OCI-LY1 (cell line): ENCODE results near the gene SLC25A21.

Source experiments
- H2AFZ ChIP-seq: fragments of 200-600 bp; sonication (generic), shearing (Covaris generic); 2 replicates; pipeline ENCODE4 v1.6.0; 2014; ENCODE audit warnings: antibody characterized with exemption, mild to moderate bottlenecking, low read length
- H3F3A ChIP-seq: fragments of 200-600 bp; sonication (generic), shearing (Covaris generic); 2 replicates; pipeline ENCODE4 v1.6.0; 2014; ENCODE audit warnings: mild to moderate bottlenecking, antibody characterized with exemption, low read length, moderate library complexity; ENCODE audit not compliant: insufficient read depth
- H3K27ac ChIP-seq: fragments of 200-600 bp; sonication (generic); 2 replicates; pipeline ENCODE4 v1.5.1; 2014; ENCODE audit warnings: low read length, mixed run types, mild to moderate bottlenecking, low read depth; ENCODE audit not compliant: poor library complexity, severe bottlenecking
- H3K27me3 ChIP-seq: fragments of 200-600 bp; sonication (generic); 2 replicates; pipeline ENCODE4 v1.6.0; 2014; ENCODE audit warnings: antibody characterized with exemption, mild to moderate bottlenecking, low read length, moderate library complexity; ENCODE audit not compliant: insufficient read depth
- H3K36me3 ChIP-seq: fragments of 200-600 bp; sonication (generic); 2 replicates; pipeline ENCODE4 v1.6.1; 2014; ENCODE audit warnings: mild to moderate bottlenecking, antibody characterized with exemption, low read length, moderate library complexity, mixed read lengths; ENCODE audit not compliant: insufficient read depth
- H3K4me1 ChIP-seq: fragments of 200-600 bp; sonication (generic); 2 replicates; pipeline ENCODE4 v1.5.1; 2014; ENCODE audit warnings: mild to moderate bottlenecking, low read length, moderate library complexity; ENCODE audit not compliant: insufficient read depth, severe bottlenecking
- H3K4me2 ChIP-seq: fragments of 200-600 bp; sonication (generic), shearing (Covaris generic); 2 replicates; pipeline ENCODE4 v1.6.1; 2014; ENCODE audit warnings: low read length
- H3K4me3 ChIP-seq: fragments of 200-600 bp; sonication (generic); 2 replicates; pipeline ENCODE4 v1.5.1; 2014; ENCODE audit warnings: low read length, low read depth, mild to moderate bottlenecking, mixed read lengths; ENCODE audit not compliant: poor library complexity, severe bottlenecking
- H3K79me2 ChIP-seq: fragments of 200-600 bp; shearing (Covaris generic); 2 replicates; pipeline ENCODE4 v1.6.1; 2016; ENCODE audit warnings: mixed run types, low read length, mixed read lengths; ENCODE audit not compliant: insufficient read depth
- H3K9ac ChIP-seq: fragments of 200-600 bp; sonication (generic), shearing (Covaris generic); 2 replicates; pipeline ENCODE4 v1.6.1; 2014; ENCODE audit warnings: mild to moderate bottlenecking, low read length, mixed read lengths
- H3K9me2 ChIP-seq: fragments of 200-600 bp; sonication (generic), shearing (Covaris generic); 2 replicates; pipeline ENCODE4 v1.6.1; 2014; ENCODE audit warnings: low read depth, mild to moderate bottlenecking, low read length, mixed read lengths
- H3K9me3 ChIP-seq: fragments of 200-600 bp; shearing (Covaris generic); 2 replicates; pipeline ENCODE4 v1.6.1; 2014; ENCODE audit warnings: low read length, mixed read lengths
- H4K20me1 ChIP-seq: fragments of 200-600 bp; sonication (generic), shearing (Covaris generic); 2 replicates; pipeline ENCODE4 v1.6.0; 2016; ENCODE audit warnings: mild to moderate bottlenecking, low read length; ENCODE audit not compliant: insufficient read depth
- CTCF ChIP-seq: fragments of 200-600 bp; sonication (generic), shearing (Covaris generic); IDR thresholded peaks from 2 replicates; pipeline ENCODE4 v1.5.1; 2017; ENCODE audit warnings: mild to moderate bottlenecking, antibody characterized with exemption, low read length, moderate library complexity, mixed read lengths
- EZH2 ChIP-seq: fragments of 200-600 bp; sonication (generic), shearing (Covaris generic); IDR thresholded peaks from 2 replicates; pipeline ENCODE4 v1.8.0; 2017; ENCODE audit warnings: borderline replicate concordance, mixed run types, mild to moderate bottlenecking, antibody characterized with exemption, low read length, moderate library complexity, mixed read lengths

Gene SLC25A21

GRCh38 chr14:36975834-36976233, 196.6 kb downstream of the SLC25A21 start:
- no peaks in the 10 kb centered on the region for H3F3A ChIP-seq
- no peak overlapping the region for H2AFZ ChIP-seq
- H3K9ac ChIP-seq, result no peak overlapping the region
- H3K36me3 ChIP-seq, result no peaks in the 10 kb centered on the region
- no peaks in the 10 kb centered on the region for H4K20me1 ChIP-seq
- no peaks in the 10 kb centered on the region for H3K9me2 ChIP-seq
- no peak overlapping the region for H3K27ac ChIP-seq
- no peaks in the 10 kb centered on the region for H3K9me3 ChIP-seq
- TF ChIP-seq EZH2 (no peak), CTCF (no peak)
- H3K4me2 ChIP-seq, result no peak overlapping the region
- no peaks in the 10 kb centered on the region for H3K4me1 ChIP-seq
- H3K27me3 ChIP-seq, result no peaks in the 10 kb centered on the region
- no peaks in the 10 kb centered on the region for H3K79me2 ChIP-seq
- no peak overlapping the region for H3K4me3 ChIP-seq

- H3K9me3 ChIP-seq, result no peaks in the 10 kb centered on the region
- H3K79me2 ChIP-seq, result no peaks in the 10 kb centered on the region
- H3K4me1 ChIP-seq, result no peaks in the 10 kb centered on the region
- TF ChIP-seq CTCF (no peak), EZH2 (no peak)
- H3K27ac ChIP-seq, result no peak overlapping the region
- H3K36me3 ChIP-seq, result no peaks in the 10 kb centered on the region
- H3K27me3 ChIP-seq, result no peaks in the 10 kb centered on the region
- H3K4me3 ChIP-seq, result no peak overlapping the region
- no peak overlapping the region for H3K4me2 ChIP-seq
- no peaks in the 10 kb centered on the region for H4K20me1 ChIP-seq
- H3K9me2 ChIP-seq, result no peaks in the 10 kb centered on the region
- no peak overlapping the region for H3K9ac ChIP-seq
- no peak overlapping the region for H2AFZ ChIP-seq
- H3F3A ChIP-seq, result no peaks in the 10 kb centered on the region
These were observed 197.4 kb downstream of the SLC25A21 start for GRCh38 chr14:36974985-36975384.

- Histone ChIP-seq H3K36me3 (no peaks in the 10 kb centered on the region), H3K79me2 (no peaks in the 10 kb centered on the region), H3K27me3 (no peaks in the 10 kb centered on the region), H3K4me3 (no peak overlapping the region), H3K27ac (no peak overlapping the region), H3K4me2 (no peak overlapping the region), H3K4me1 (no peaks in the 10 kb centered on the region), H3K9me3 (no peaks in the 10 kb centered on the region), H2AFZ (no peak overlapping the region), H4K20me1 (no peaks in the 10 kb centered on the region), H3K9ac (no peak overlapping the region), H3F3A (no peaks in the 10 kb centered on the region), H3K9me2 (no peaks in the 10 kb centered on the region)
- no peak for TF ChIP-seq CTCF
- TF ChIP-seq EZH2, result no peak
These were observed 198.5 kb downstream of the SLC25A21 start for GRCh38 chr14:36973806-36974442.
